PC-3 (cell line): ENCODE measurements around the gene PLA2G2D. TPM values are rescaled to one million over a fixed set of nuclear protein-coding genes. Genes with fewer than 3 reads are reported as not detected.

Experiments used
- ATAC-seq: fragments of 200-7000 bp; cut with Tn5 transposase; 2 replicates; pipeline ENCODE4 v1.9.1; 2020; ENCODE audit warnings: mild to moderate bottlenecking, moderate library complexity
- BruUV-seq: library from RNA; stranded (reverse); fragments of 400-500 nt; replicated peaks from 2 replicates; lab custom pipeline; 2021; lab: Mats Ljungman, UMichigan
- CTCF ChIA-PET: fragments of 300-600 bp; sonication (Branson Sonifier 250); formaldehyde crosslinking; loops from one replicate; lab custom pipeline; 2022; ENCODE audit warnings: antibody characterized with exemption; lab: Charles Lee
- POLR2A ChIA-PET: fragments of 300-600 bp; sonication (Branson Sonifier 250); formaldehyde crosslinking; loops from one replicate; lab custom pipeline; 2022; ENCODE audit warnings: antibody characterized with exemption; ENCODE audit not compliant: unreplicated experiment; lab: Charles Lee
- DNase-seq: peaks from one replicate; pipeline ENCODE4 v3.0.0-alpha.2; 2015
- H2AFZ ChIP-seq: fragments of 300-600 bp; sonication (generic); 2 replicates; pipeline ENCODE4 v1.6.0; 2016; ENCODE audit warnings: antibody characterized with exemption, low read length
- H3F3A ChIP-seq: fragments of 300-600 bp; sonication (generic); one replicate; pipeline ENCODE4 v1.6.0; 2017; ENCODE audit warnings: antibody characterized with exemption, low read length, control low read depth, mild to moderate bottlenecking; ENCODE audit not compliant: unreplicated experiment
- H3K27ac ChIP-seq: fragments of 300-600 bp; sonication (generic); 2 replicates; pipeline ENCODE4 v1.5.1; 2016; ENCODE audit warnings: mild to moderate bottlenecking, low read length
- H3K27me3 ChIP-seq: fragments of 300-600 bp; sonication (generic); 2 replicates; pipeline ENCODE4 v1.6.1; 2016; ENCODE audit warnings: low read length, mixed read lengths
- H3K36me3 ChIP-seq: fragments of 300-600 bp; sonication (generic); 2 replicates; pipeline ENCODE4 v1.6.1; 2016; ENCODE audit warnings: low read depth, mixed run types, low read length, mixed read lengths
- H3K4me1 ChIP-seq: fragments of 300-600 bp; sonication (generic); 2 replicates; pipeline ENCODE4 v1.5.1; 2016; ENCODE audit warnings: low read length; ENCODE audit not compliant: insufficient read depth
- H3K4me2 ChIP-seq: fragments of 300-600 bp; sonication (generic); 2 replicates; pipeline ENCODE4 v1.6.0; 2016; ENCODE audit warnings: low read length
- H3K4me3 ChIP-seq: fragments of 300-600 bp; sonication (generic); 2 replicates; pipeline ENCODE4 v1.5.1; 2016; ENCODE audit warnings: mild to moderate bottlenecking, low read length, mixed read lengths
- H3K79me2 ChIP-seq: fragments of 300-600 bp; sonication (generic); 2 replicates; pipeline ENCODE4 v1.6.1; 2017; ENCODE audit warnings: low read length, mixed read lengths
- H3K9ac ChIP-seq: fragments of 300-600 bp; sonication (generic); 2 replicates; pipeline ENCODE4 v1.6.0; 2016; ENCODE audit warnings: mild to moderate bottlenecking, low read length
- H3K9me2 ChIP-seq: fragments of 300-600 bp; sonication (generic); replicated peaks from 2 replicates; pipeline ENCODE4 v1.6.1; 2016; ENCODE audit warnings: mixed run types, low read length, mixed read lengths
- H3K9me3 ChIP-seq: fragments of 300-600 bp; sonication (generic); 2 replicates; pipeline ENCODE4 v1.6.1; 2016; ENCODE audit warnings: low read length, mixed read lengths
- H4K20me1 ChIP-seq: fragments of 300-600 bp; sonication (generic); 2 replicates; pipeline ENCODE4 v1.6.1; 2016; ENCODE audit warnings: low read length, mixed read lengths
- EZH2 ChIP-seq: fragments of 300-600 bp; sonication (generic); IDR thresholded peaks from one replicate; pipeline ENCODE4 v1.6.1; 2017; ENCODE audit warnings: antibody characterized with exemption, mild to moderate bottlenecking, low read length; ENCODE audit not compliant: unreplicated experiment
- EZH2phosphoT487 ChIP-seq: fragments of 300-600 bp; sonication (generic); IDR thresholded peaks from 2 replicates; pipeline ENCODE4 v1.6.1; 2018; ENCODE audit warnings: mild to moderate bottlenecking, antibody characterized with exemption, low read length, borderline replicate concordance
- intact Hi-C: fragments of 100-400 bp; cut with micrococcal nuclease; formaldehyde crosslinking; loops from 2 replicates; pipeline ENCODE4 v1.9.0; 2023
- total RNA-seq: library from RNA; depleted of rRNA; stranded (reverse); fragments of >200 nt; gene quantifications from 2 replicates; pipeline ENCODE4 v1.2.3, GENCODE V29; 2014
- TF ChIP-seq, protein P1 (sequence below): fragments of 300-600 bp; sonication (generic); conservative IDR thresholded peaks from 2 replicates; pipeline ENCODE4 v1.5.1; 2017; ENCODE audit warnings: antibody characterized with exemption, low read depth, mild to moderate bottlenecking, low read length

Gene PLA2G2D
- total RNA-seq, 1 experiment from 2014 or later, result not detected

GRCh38 chr1:20078171-20078651 is 41.1 kb downstream of the PLA2G2D start:
- intact Hi-C loops, result no loop called here
- DNase-seq, result no peak
- no peak overlapping the region for H3K27ac ChIP-seq
- H2AFZ ChIP-seq, result no peak overlapping the region
- no peaks in the 10 kb centered on the region for H3K27me3 ChIP-seq
- H3K4me1 ChIP-seq, result 0 out of 2 replicates have a peak, but pooled peaks cover 4% of the 10 kb centered on the region
- no peaks in the 10 kb centered on the region for H4K20me1 ChIP-seq
- no peak overlapping the region for H3K4me3 ChIP-seq
- H3K79me2 ChIP-seq, result no peaks in the 10 kb centered on the region
- no peaks in the 10 kb centered on the region for H3K9me3 ChIP-seq
- no peaks in the 10 kb centered on the region for H3K36me3 ChIP-seq
- CTCF ChIA-PET, result no interaction called here
- TF ChIP-seq, protein P1, sequence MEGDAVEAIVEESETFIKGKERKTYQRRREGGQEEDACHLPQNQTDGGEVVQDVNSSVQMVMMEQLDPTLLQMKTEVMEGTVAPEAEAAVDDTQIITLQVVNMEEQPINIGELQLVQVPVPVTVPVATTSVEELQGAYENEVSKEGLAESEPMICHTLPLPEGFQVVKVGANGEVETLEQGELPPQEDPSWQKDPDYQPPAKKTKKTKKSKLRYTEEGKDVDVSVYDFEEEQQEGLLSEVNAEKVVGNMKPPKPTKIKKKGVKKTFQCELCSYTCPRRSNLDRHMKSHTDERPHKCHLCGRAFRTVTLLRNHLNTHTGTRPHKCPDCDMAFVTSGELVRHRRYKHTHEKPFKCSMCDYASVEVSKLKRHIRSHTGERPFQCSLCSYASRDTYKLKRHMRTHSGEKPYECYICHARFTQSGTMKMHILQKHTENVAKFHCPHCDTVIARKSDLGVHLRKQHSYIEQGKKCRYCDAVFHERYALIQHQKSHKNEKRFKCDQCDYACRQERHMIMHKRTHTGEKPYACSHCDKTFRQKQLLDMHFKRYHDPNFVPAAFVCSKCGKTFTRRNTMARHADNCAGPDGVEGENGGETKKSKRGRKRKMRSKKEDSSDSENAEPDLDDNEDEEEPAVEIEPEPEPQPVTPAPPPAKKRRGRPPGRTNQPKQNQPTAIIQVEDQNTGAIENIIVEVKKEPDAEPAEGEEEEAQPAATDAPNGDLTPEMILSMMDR, result no peak
- TF ChIP-seq EZH2, result no peak
- no peak for TF ChIP-seq EZH2phosphoT487
- no peaks in the 10 kb centered on the region for H3K9me2 ChIP-seq
- H3K4me2 ChIP-seq, result no peak overlapping the region
- no peaks in the 10 kb centered on the region for H3F3A ChIP-seq
- POLR2A ChIA-PET, result no interaction called here
- no TSS peak for BruUV-seq
- ATAC-seq, result no peak
- H3K9ac ChIP-seq, result no peak overlapping the region

DNA sequence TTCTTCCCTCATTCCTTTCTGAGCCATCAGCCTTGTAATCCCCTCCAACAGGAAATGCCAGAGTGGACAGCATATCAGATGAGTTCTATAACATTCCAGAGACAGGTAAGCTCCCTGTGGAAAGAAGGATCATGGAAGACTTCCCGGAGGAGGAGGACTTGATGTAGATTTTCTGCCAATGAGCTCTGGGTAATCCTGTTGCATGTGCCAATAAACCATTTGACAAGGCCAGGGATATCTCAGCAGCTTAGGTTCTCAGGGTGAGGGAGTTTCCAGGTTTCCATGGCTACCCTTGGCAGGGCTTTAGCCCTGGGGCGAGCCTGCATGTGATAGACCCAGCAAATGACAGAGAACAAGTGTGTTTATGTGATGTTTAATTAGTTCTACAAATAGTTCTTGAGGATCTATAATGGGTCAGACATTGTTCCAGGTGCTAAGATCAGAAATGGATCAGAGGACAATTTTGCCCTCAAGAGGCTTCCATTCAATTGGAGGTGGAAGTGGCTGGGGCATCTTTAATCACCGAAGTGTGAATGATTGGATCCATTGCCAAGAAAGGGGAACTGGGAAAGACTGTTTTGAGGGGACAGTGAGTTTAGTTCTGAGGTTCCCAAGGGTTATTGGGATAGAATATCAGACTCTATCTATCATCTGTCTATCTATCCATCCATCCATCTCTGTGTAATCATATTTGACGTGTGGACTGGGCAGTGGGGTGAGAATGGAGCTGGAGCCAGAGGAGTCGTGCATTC is 42.5 kb downstream of the PLA2G2D start:
- BruUV-seq, result no TSS peak
- Histone ChIP-seq H4K20me1 (no peaks in the 10 kb centered on the region), H3K79me2 (no peaks in the 10 kb centered on the region), H3K27ac (no peak overlapping the region), H3K36me3 (no peaks in the 10 kb centered on the region), H3K27me3 (no peaks in the 10 kb centered on the region), H3K4me3 (no peak overlapping the region), H2AFZ (no peak overlapping the region), H3K9me3 (no peaks in the 10 kb centered on the region), H3K4me2 (no peak overlapping the region), H3K4me1 (peaks cover 11% of the 10 kb centered on the region; the same call in 1 of the 2 replicates), H3F3A (no peaks in the 10 kb centered on the region), H3K9ac (no peak overlapping the region), H3K9me2 (no peaks in the 10 kb centered on the region)
- intact Hi-C loops, result no loop called here
- no peak for DNase-seq
- no peak for ATAC-seq
- POLR2A ChIA-PET, result no interaction called here
- TF ChIP-seq EZH2 (no peak), EZH2phosphoT487 (no peak)
- TF ChIP-seq, protein P1, result no peak
- CTCF ChIA-PET, result no interaction called here

- no peak overlapping the region for H3K4me2 ChIP-seq
- TF ChIP-seq, protein P1, result no peak
- no peak for TF ChIP-seq EZH2
- TF ChIP-seq EZH2phosphoT487, result no peak
- no peaks in the 10 kb centered on the region for H3K9me3 ChIP-seq
- BruUV-seq, result no TSS peak
- H3K36me3 ChIP-seq, result no peaks in the 10 kb centered on the region
- H3K9me2 ChIP-seq, result no peaks in the 10 kb centered on the region
- H3F3A ChIP-seq, result no peaks in the 10 kb centered on the region
- intact Hi-C loops, result no loop called here
- ATAC-seq (no peak), DNase-seq (no peak)
- no peak overlapping the region for H2AFZ ChIP-seq
- POLR2A ChIA-PET, result interaction anchor here (0.7 kb wide), 1 partner anchor 726 kb away, joined by 4 read pairs; no protein-coding TSS in a partner anchor
- CTCF ChIA-PET, result no interaction called here
- no peaks in the 10 kb centered on the region for H4K20me1 ChIP-seq
- no peak overlapping the region for H3K4me3 ChIP-seq
- H3K27me3 ChIP-seq, result no peaks in the 10 kb centered on the region
- H3K27ac ChIP-seq, result no peak overlapping the region
- H3K79me2 ChIP-seq, result no peaks in the 10 kb centered on the region
- H3K4me1 ChIP-seq, result peaks cover 11% of the 10 kb centered on the region; the same call in 1 of the 2 replicates
- H3K9ac ChIP-seq, result no peak overlapping the region
Observed at GRCh38 chr1:20076223-20076622, 43.1 kb downstream of the PLA2G2D start.
